ENCODE data around the gene TMEM41B.
"Not testable (repeated sequence)": the region's sequence is repeated elsewhere in the genome, so short reads cannot be mapped to it uniquely, and the experiment has no call there.

DNA sequence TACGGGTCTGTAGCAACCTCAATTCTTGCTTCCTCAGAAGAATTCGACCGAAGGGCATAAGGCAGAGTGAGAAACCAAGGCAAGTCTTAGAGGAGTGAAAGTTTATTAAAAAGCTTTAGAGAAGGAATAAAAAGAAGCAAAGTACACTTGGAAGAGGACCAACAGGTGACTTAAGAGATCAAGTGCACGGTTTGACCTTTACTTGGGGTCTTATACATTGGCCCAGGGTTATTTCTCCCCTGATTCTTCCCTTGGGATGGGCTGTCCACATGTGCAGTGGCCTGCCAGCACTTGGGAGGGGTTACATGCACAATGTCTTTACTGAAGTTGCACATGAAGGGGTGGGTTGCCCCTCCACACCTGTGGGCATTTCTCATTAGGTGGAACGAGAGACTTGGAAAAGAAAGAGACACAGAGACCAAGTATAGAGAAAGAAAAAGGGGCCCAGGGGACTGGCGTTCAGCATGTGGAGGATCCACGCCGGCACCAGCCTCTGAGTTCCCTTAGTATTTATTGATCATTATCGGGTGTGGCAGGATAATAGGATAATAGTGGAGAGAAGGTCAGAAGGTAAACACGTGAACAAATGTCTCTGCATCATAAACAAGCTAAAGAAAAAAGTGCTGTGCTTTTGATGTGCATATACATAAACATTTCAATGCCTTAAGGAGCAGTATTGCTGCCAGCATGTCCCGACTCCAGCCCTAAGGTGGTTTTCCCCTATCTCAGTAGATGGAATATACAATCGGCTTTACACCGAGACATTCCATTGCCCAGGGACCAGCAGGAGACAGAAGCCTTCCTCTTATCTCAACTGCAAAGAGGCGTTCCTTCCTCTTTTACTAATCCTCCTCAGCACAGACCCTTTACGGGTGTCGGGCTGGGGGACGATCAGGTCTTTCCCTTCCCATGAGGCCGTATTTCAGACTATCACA is 4.3 kb upstream of the TMEM41B start:
- TF ChIP-seq, protein P1, sequence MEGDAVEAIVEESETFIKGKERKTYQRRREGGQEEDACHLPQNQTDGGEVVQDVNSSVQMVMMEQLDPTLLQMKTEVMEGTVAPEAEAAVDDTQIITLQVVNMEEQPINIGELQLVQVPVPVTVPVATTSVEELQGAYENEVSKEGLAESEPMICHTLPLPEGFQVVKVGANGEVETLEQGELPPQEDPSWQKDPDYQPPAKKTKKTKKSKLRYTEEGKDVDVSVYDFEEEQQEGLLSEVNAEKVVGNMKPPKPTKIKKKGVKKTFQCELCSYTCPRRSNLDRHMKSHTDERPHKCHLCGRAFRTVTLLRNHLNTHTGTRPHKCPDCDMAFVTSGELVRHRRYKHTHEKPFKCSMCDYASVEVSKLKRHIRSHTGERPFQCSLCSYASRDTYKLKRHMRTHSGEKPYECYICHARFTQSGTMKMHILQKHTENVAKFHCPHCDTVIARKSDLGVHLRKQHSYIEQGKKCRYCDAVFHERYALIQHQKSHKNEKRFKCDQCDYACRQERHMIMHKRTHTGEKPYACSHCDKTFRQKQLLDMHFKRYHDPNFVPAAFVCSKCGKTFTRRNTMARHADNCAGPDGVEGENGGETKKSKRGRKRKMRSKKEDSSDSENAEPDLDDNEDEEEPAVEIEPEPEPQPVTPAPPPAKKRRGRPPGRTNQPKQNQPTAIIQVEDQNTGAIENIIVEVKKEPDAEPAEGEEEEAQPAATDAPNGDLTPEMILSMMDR (IDR thresholded peaks at IDR 0.05), result not testable (repeated sequence)
- not testable (repeated sequence) for TF ChIP-seq POLR2A (IDR thresholded peaks at IDR 0.05)
